Adrenal gland (tissue), 5 donors: Measurements from ENCODE around the gene STING1.

ENCODE experiments used
- CTCF ChIP-seq, 6 experiments: fragments of 450-650 bp in 4 of 6; fragments of 200-600 bp in 2 of 6; sonication (generic) in 1 of 6; IDR thresholded peaks; 1 replicate in 5 of 6; 2 replicates in 1 of 6; pipeline versions ENCODE4 v1.5.1 to v1.8.0; 2016 to 2021; ENCODE audit warnings: antibody characterized with exemption in 6 of 6, mild to moderate bottlenecking in 2 of 6, moderate library complexity in 1 of 6
- POLR2A ChIP-seq, 2 donors: fragments of 450-650 bp; IDR thresholded peaks; one replicate each; pipeline ENCODE4 v1.6.1; 2017; ENCODE audit warnings: antibody characterized with exemption in 2 of 2, mild to moderate bottlenecking in 2 of 2, moderate library complexity in 1 of 2
- donor health status: DM: no; HTN: no; CAD: no.

- TF ChIP-seq POLR2A (IDR thresholded peaks at IDR 0.05), result no peak
- TF ChIP-seq CTCF (IDR thresholded peaks at IDR 0.05), result no peak
Observed at GRCh38 chr5:139446956-139447779, 35.4 kb downstream of the STING1 start.
